ENCODE measurements around the gene NLRP13.

- TF ChIP-seq CTCF (IDR thresholded peaks at IDR 0.05) (no peak), POLR2A (IDR thresholded peaks at IDR 0.05) (no peak)
These were observed 33.2 kb downstream of the NLRP13 start for GRCh38 chr19:55898911-55899310.

All from adrenal gland (tissue), 5 donors.